ENCODE data around the gene FILIP1.
A peak's percentile ranks its signal among the peaks of the same experiment; 100 is the strongest.

The FILIP1 gene

DNA sequence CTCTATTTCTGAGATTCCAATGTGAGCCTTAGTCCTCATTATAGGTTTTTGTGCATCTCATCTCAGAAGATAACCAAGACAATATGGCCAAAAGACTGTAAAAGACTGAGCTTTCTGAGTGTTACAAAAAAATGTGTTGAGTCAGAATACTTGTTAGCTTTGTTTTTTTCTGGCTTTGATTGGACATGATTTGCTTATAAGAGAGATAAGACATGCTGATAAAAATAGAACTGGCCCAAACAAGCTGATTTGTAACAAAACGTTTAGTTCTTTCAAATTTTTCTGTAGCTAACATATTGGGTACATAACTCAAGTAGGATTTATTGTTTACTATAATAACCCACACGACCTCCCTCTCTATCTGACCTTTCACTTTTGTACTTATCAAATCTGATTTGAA lies 32.9 kb downstream of the FILIP1 start:
- ChIA-PET POLR2A (no interaction called here), CTCF (interaction anchor here (0.6 kb wide), 1 partner anchor 13 kb away, joined by 4 read pairs; no protein-coding TSS in a partner anchor)
- TF ChIP-seq, protein P1, sequence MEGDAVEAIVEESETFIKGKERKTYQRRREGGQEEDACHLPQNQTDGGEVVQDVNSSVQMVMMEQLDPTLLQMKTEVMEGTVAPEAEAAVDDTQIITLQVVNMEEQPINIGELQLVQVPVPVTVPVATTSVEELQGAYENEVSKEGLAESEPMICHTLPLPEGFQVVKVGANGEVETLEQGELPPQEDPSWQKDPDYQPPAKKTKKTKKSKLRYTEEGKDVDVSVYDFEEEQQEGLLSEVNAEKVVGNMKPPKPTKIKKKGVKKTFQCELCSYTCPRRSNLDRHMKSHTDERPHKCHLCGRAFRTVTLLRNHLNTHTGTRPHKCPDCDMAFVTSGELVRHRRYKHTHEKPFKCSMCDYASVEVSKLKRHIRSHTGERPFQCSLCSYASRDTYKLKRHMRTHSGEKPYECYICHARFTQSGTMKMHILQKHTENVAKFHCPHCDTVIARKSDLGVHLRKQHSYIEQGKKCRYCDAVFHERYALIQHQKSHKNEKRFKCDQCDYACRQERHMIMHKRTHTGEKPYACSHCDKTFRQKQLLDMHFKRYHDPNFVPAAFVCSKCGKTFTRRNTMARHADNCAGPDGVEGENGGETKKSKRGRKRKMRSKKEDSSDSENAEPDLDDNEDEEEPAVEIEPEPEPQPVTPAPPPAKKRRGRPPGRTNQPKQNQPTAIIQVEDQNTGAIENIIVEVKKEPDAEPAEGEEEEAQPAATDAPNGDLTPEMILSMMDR (IDR thresholded peaks at IDR 0.05; ENCODE audit: insufficient read depth, low read length, missing control alignments), result no peak
- DNase-seq (ENCODE audit: low read depth, low spot score), result no peak
- no peak overlapping the region for H3K4me3 ChIP-seq (ENCODE audit: low read depth, low read length)

DNA sequence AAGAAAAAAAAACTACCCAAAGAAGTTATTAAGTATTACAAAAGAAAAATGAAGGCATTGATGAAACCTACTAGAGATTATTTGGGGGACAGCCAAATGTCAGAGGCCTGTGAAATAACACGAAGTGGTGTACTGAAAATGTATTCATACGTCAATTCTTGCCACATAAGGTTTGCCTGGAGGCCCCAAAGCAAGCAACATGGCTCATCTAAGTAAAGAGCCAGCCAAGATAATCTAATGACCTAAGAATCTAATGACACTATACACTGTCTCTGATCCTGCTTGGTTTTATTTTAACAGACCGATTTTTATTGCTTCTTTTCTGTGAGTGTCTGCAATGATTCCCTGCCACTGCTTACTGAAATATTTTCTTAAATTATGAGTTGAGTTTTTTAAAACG lies 34.7 kb downstream of the FILIP1 start:
- H3K4me3 ChIP-seq (ENCODE audit: low read depth, low read length), result no peak overlapping the region
- TF ChIP-seq, protein P1 (IDR thresholded peaks at IDR 0.05; ENCODE audit: insufficient read depth, low read length, missing control alignments), result no peak
- peak; percentile 47 for DNase-seq (ENCODE audit: low read depth, low spot score)
- ChIA-PET CTCF (interaction anchor here (1.0 kb wide), 1 partner anchor 12 kb away, joined by 3 read pairs; no protein-coding TSS in a partner anchor), POLR2A (no interaction called here)

DNA sequence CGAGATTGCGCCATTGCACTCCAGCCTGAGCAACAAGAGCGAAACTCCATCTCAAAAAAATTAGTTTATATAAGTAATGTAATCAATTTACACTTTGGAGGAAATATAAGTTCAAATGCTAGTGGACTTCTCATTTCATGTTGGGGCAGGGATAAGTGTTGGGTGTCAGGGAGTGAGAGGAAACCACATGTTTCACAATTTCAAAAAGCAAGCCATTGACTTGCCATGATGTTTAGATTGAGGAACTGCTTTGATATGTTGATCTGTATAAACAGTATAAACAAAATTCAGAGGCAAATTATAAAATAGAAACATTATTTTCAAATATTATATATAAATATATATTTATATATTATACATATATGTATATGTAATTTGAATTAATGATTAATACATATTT lies 42.7 kb downstream of the FILIP1 start:
- DNase-seq (ENCODE audit: low read depth, low spot score), result no peak
- ChIA-PET POLR2A (no interaction called here), CTCF (no interaction called here)
- no peak overlapping the region for H3K4me3 ChIP-seq (ENCODE audit: low read depth, low read length)
- TF ChIP-seq, protein P1 (IDR thresholded peaks at IDR 0.05; ENCODE audit: insufficient read depth, low read length, missing control alignments), result no peak

DNA sequence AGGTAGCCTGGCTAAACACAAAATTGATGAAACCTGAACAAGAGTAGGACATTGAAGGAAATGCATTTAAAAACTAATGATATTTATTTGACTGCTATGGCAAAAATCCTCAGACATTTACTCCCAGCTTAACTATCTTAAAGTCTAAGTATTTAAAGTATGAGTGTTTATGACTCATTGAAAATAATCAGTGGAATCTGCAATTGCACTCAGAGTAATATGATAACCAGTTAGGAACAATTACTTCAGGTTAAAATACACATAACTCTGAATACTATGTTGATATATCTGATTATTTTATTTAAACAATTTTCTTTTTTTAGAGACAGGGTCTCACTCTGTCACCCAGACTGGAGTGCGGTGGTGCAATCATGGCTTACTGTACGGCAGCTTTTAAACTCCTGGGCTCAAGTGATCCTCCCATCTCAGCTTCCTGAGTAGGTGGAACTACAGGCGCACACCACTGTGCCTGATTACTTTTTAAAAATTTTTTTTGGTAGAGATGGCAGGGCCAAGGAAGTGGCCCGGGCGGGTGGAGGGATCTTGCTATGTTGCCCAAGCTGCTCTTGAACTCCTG lies 43.9 kb downstream of the FILIP1 start:
- CTCF ChIA-PET, result no interaction called here
- TF ChIP-seq, protein P1 (IDR thresholded peaks at IDR 0.05; ENCODE audit: insufficient read depth, low read length, missing control alignments), result no peak

DNA sequence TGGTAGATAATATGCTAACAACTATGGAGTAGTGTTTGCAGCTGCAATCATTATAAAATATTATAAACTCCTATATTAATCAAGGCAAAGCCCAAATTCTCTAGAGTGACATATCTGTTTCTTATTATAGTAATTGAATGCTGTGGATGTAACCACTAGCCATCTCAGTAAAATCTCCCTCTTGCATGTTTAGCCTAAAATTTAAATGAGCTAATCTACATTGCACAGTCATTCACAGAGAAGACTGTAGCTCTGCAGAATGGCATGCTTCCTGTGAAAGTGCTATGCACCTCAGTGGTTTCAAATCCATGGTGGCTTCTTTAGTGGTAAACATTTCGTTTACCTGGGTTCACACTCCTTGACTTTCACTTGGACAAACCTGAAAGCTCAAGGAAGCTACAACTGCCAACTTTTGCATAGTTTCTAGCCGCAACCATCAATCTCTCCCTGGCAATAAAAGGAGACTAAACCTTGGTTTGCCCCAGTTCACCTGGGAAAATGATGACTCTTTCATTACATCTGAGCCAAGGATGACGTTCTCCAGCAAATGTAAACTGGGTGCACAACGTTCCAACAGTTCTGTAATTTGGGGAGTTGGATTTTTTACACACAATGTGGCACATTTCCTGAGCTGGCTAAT lies 47.2 kb downstream of the FILIP1 start:
- H3K4me3 ChIP-seq (ENCODE audit: low read depth, low read length), result no peak overlapping the region
- TF ChIP-seq, protein P1 (IDR thresholded peaks at IDR 0.05; ENCODE audit: insufficient read depth, low read length, missing control alignments), result no peak
- no peak for DNase-seq (ENCODE audit: low read depth, low spot score)
- CTCF ChIA-PET, result interaction anchor here (1.2 to 1.7 kb wide), 4 partner anchors 9 to 81 kb away, joined by 3 to 4 read pairs (median 3); no protein-coding TSS in a partner anchor
- POLR2A ChIA-PET, result no interaction called here

More for the DNA sequence above, 43.9 kb downstream of the FILIP1 start:
- DNase-seq (ENCODE audit: low read depth, low spot score), result peak; percentile 33
- no peak overlapping the region for H3K4me3 ChIP-seq (ENCODE audit: low read depth, low read length)
- POLR2A ChIA-PET, result interaction anchor here (0.6 kb wide), 2 partner anchors 10 to 39 kb away, joined by 3 read pairs; no protein-coding TSS in a partner anchor

GRCh38 chr6:75445738-75446137 lies 47.9 kb downstream of the FILIP1 start:
- no peak overlapping the region for H3K4me3 ChIP-seq (ENCODE audit: low read depth, low read length)
- no peak for DNase-seq (ENCODE audit: low read depth, low spot score)
- CTCF ChIA-PET, result interaction anchor here (1.3 to 1.7 kb wide), 2 partner anchors 8 to 81 kb away, joined by 3 to 4 read pairs; no protein-coding TSS in a partner anchor
- TF ChIP-seq, protein P1 (IDR thresholded peaks at IDR 0.05; ENCODE audit: insufficient read depth, low read length, missing control alignments), result no peak
- POLR2A ChIA-PET, result no interaction called here

All from AG04449 (cell line).